Central memory CD4-positive, alpha-beta T cell (primary cell): ENCODE results near the gene POU2AF1.

Experiments
- DNase-seq: peaks from one replicate; pipeline ENCODE4 v3.0.0; 2022

Gene POU2AF1

DNA sequence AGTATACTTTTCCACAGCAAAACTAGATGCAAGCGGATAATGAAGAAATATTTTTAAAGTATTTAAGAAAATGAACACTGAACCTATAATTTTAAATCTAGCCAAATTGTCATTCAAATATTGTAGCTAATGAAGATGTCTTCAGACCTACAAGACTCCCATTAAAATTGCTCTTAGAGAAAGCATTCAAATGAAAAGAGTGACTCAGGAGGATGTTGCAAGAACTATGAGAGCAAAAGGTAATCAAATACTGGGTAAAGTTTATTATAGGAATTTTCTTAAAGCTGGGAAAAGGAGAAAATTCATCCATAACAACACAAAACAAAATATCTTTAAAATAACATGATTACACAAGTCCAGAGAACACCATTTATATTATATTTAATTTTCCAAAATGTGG lies 5.4 kb upstream of the POU2AF1 start:
- no peak for DNase-seq

DNA sequence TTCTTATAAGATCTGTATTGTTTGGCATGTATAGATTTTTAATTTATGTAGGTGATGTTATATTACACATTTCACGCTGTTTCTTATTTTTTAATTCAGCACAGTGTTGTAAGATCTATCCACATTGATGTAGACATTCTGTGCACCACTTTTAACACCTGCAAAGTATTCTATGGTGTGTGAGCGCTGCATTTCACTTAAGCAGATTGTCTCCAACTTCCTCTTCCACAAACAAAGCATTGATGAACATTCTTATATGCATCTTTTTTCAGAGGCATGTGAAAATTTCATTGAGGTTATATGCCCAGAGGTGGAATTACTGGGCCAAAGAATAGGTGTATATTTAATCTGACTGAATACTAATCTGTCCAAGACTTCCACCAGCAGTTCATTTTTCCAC lies 3.4 kb upstream of the POU2AF1 start:
- DNase-seq = no peak

DNA sequence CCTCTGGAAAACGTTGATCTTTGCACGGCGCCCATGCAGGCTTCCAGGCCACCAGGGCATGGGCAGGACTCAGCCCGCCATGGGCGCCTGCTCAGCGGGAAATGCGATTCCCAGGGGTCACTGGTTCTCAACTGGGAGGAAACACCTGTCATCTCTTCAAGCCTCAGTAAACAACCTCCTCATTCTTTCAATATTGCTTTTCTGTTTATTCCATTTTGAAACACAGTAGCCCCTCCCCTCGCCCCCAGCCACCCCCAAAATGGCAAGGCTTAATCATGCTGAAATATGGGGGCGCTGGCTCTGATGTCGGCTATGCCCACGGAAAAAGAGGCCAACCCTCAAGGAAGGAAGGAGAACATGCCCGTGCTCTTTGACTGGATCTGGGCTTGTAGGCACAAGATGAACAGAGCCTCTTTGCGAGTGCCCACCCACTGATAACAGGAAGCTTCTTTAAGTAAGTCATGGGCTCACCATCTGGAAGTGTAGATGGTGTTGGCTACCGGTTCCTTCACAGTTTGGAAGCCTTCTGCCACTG lies 594 bp upstream of the POU2AF1 start:
- DNase-seq = no peak

DNA sequence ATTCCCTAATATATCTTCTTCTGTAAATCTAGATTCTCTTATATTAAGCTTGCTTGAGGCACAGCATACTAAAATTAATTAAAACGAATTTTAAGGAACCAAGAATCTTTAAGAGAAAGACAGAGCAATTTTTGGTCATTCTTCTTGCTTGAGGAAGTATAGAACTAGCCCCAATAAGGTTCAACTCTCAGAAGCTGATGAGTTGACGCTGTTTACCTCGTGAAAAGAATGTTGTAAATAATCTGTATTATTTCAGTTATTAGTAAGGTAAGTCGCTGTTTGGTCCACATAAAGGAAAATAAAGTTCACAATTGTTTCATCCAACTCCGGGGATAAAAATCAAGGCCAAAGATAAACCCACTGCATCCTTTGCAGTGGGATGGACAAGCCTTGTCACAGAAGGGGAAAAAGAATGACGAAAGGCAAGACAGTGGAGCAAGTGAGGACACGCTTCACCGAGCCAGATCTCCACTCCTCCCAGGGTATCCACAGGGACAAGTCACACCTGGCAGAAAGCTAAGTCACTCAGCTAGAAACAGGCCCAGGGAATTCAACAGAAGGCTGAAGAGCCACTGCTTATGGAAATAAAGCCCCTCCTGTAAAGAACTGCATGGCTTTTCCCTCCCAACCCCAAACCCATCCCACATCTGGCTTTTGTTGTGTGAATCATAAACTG lies 752 bp downstream of the POU2AF1 start:
- DNase-seq = no peak

DNA sequence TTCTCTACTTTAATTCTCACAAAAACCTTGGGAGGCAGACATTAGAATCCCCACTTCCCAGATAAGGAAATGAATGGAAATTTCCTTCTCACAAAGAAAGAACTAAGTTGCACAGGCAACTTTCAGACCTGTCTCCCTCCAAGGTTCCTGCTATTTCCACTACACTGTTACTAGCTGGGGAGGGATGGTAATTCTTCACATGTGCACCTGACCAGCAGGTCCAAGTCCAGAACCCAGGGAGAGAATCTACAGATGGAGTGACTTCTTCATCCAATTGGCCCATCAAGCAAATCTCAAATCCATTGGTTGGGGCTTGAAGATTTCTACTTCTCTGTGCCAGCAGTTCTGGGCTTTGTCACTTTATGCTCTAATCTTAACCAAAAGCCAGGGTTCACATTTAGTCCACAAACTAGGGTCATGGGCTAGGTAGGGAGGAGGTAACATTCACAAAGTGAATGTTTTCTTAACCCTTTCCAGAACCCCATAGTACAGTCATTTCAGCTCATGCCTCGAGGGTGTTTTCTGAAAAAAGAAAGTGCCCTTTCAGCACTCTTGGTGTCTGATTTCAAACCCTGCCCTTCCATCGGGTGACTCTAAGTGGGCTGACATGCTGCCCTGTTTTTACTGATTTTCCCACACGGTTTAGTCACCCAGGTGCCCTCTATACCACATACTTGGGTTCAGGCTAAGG lies 2.7 kb downstream of the POU2AF1 start:
- DNase-seq = no peak

DNA sequence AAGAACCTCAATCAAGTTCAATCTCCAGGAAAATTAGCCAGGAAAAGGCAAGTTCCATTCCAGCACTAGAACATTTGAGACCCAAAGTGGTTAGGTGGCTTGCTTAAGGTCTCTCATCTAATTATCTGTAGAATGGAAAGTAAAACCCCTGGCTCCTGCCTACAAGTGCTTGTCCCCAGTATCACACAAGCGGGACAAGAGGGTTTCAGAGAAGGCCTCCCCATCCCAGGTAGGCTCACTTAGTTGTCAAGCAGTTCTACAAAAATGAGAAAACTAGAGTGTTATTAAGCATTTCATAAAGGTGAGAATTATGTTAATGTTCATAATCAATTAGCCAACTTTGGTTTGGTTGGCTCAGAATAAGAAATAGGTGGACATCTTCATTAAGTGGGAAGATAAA lies 5.5 kb downstream of the POU2AF1 start:
- no peak for DNase-seq

DNA sequence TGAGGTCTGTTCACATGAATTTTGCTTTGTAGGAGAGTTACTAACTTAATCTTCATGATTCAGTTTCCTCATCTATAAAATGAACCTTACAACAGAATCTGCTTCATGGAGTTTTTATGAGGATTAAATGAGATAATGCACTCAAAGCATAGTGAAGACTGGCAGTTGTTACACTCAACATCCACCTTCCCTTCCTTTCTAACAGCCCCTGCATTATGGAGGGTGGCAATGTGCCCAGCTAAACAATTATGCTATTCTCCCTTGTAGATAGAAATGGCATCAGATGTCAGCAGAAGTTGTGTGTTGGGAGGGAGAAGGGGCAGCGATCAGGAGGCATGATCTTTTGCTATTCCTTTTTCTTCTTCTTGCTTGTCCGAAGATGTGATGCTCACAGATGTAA lies 6.5 kb downstream of the POU2AF1 start:
- DNase-seq = no peak

DNA sequence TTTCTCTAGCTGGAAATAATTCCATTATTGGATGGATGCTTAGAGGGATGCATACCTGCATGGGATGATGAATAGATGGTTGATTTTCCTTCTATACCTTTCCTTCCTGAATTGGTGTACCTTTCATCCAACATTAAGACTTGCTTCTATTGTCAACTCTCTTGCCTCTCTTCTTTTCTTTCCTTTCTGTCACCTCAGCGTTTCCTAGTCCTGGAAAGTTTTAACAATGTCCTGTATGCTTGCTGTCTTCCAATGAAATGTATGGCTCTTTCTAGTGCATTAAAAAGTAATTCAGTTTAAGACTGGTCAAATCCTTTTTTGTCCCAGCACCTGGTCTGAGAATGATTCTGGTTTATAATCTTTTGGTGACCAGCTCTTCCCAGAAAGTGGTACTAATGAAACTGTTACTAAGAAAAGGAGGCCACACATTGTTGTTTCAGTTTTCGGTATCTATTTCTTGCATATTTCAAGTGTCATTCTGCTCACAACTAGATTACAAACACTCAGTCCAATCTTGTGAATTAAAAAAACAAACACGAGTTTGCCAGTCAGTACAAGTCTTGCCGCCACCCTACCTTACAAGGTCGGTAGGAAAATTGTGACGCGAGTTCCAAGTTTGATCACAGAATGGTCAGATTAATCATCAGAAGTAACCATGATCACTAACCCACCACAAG lies 8.0 kb downstream of the POU2AF1 start:
- no peak for DNase-seq

DNA sequence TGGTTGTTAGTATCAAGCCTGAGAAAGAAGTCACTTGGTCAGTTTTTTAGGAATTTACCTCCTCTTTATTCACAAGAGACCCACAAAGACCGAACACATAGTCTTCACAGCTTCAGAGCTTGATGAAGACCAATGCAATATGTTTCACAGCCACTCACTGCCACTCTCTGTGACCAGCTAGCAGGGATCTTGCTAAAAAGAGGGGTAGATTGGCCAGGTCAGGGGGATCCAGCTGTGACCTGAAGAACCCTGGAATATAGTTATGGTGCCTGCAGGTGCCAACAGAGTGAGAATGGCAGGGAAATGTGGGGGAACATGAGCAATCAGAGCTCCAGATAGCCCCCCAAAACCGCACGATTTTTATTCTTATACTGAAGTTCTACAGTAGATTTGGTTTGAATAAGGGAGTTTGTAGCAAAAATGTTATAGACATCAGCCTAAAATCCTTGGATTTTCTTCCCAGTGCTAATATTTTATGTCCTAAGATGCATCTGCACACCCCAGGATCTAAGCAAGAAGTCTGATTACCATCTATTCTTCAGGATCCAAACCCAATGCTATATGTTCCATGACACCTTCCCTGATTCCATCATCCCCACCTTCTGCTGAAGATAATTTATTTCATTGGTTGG lies 8.7 kb downstream of the POU2AF1 start:
- no peak for DNase-seq

DNA sequence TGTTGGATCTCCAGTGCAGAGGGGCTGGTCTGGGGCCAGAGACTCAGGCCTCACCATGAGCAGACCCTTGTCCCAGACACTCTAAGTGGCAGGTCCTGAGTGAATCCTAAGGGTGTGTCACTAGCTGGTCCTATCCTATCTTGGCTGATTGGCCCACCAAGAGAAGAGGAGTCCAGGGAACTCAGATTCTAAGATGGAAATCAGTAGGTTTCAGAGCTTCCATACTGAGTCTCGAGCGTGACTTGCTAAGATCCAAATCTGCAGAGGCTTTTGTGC lies 10.9 kb downstream of the POU2AF1 start:
- no peak for DNase-seq

DNA sequence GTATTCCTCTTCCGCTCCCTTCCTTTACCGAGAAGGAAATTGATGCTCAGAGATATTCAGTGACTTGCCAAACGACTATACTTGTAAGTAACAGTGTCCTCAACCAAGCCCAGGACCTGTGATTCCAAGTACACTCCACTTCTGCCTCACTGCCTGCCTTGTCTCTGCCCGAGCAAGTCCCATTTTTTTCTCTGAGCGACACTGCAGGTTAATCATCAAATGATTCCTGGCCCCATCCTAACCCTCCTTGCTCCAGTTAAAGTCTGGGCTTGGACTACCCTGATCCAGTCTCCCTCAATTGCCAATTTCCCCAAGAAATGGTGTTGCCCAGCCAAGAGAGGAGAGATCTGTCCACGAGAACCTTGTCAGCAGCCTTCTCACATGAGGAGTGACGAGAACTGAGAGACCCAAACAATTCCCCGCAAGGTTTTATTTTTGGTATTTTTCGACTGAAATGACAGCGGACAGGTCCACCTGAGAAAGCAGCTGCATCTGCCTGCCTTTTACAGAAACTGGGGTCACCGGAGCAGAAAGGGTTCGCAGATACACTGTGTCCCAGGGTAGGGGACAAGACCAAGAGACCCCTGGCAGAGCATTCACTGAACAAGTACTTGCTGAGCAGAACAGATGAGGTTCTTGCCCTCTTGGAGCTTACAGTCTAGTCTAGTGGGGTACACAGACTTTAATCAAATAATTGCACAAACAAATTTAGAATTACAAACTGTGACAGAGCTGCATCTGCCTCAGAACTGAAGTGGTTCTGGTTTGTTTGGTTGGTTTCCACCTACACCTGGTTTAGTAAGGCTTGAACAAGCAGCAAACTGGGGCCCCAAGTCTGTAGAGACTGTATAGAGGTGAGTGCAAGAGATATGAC lies 11.4 kb downstream of the POU2AF1 start:
- DNase-seq = no peak

DNA sequence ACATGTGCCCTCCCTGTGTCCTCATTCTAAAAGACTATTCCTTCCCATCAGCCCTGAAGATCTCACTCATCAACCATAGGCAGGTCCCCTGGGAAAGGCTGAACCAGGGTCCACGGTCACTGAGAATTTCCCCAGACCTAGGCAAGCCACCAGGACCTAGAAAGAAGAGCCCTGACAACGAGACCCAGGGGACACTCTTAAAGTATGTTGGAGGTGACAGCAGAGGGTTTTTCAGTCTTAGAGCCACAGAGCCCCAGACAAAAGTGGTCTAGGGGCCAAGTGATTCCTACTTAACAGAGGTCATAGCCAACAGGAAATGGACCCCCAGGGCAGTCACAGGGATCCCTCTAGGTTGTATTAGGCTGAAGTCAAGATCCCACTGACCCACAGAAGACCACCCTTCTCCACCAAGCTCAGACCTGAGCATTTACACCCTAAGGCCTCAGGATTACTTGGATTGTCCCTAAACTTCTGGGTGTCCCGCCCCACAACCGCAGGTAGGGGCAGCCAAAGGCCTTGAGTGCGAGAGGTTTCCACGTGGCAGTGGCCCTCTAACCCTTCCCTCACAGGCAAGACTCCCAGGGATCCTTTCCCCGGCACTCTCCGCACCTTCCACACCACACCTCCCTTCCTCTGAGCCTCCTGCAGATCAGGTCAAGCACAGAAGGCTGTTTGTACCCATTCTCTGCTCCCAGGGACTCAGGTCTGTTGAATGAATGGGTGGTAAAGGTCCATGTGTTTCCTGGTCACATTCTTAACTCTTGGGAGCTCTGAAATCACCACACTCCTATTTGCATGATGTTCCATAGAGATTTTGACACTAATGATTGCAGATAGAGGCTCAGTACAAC lies 12.3 kb downstream of the POU2AF1 start:
- no peak for DNase-seq

DNA sequence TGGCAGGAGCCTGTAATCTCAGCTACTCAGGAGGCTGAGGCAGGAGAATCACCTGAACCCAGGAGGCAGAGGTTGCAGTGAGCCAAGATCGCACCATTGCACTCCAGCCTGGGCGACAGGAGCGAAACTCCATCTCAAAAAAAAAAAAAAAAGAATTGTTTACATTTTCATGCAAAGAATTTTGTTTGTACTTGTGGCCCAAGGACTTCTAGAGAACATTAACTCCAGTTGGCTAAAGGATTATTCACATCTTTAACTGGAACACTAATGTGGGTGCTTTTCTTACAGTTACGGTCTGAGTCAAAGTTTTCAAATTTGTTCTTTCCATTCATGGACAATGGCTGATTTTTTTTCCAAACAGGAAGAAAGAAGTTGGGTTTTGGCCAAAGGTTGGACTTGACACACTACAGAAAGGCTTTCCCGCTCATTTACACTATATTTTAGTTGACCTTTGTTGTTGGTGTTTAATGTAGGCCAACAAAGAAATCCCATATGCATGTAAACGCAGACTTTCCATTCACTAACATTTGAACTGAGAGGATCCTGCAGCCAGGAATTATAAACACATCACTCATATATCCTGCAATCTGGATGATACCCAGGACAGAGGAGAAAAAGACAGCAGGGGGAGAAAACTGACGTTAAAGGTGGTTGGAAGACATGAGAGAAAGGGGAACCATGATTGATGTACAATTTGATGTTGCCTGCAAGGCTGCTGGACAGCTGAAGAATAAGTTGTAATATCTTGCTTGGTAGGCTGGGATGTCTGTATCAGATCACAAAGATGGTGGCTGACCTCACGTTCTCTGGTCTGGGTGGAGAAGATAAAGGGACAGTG lies 13.1 kb downstream of the POU2AF1 start:
- DNase-seq = no peak

DNA sequence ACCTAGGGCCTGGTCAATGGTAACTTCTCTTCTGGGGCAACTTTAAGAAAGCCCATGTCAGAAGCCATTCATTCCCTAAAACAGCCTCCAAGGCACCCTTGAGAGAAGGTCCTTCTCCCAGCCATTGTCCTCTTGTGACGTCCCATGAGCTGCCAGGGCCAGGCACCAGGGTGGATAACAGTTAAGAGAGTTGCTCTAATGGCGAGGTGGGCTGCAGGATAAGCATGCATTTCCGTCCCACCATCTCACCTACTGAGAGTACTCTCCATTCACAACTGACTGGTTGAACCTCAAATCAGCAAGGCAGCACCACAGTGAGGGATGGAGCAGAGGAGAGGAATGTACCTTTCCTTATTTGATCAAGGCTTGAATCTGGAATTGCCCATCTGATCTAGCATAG lies 14.6 kb downstream of the POU2AF1 start:
- no peak for DNase-seq

DNA sequence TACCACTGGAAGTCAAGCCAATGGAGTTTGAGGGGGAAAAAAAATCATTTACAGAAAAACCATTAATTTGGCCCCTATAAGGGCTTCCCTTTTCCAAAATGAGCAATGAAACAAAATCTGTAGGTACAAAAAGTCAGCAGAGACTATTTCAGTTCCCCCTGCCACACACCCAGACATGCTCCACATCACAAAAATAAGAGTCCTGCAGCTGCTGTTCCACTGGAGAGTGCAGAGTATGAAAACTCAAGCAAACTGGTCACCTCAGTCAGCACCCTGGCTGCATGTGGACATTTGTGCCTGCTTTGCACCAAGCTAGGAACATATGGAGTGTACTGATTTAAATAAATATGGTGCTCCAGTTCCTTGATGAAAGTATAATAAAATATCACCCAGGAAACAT lies 15.1 kb downstream of the POU2AF1 start:
- DNase-seq = no peak

DNA sequence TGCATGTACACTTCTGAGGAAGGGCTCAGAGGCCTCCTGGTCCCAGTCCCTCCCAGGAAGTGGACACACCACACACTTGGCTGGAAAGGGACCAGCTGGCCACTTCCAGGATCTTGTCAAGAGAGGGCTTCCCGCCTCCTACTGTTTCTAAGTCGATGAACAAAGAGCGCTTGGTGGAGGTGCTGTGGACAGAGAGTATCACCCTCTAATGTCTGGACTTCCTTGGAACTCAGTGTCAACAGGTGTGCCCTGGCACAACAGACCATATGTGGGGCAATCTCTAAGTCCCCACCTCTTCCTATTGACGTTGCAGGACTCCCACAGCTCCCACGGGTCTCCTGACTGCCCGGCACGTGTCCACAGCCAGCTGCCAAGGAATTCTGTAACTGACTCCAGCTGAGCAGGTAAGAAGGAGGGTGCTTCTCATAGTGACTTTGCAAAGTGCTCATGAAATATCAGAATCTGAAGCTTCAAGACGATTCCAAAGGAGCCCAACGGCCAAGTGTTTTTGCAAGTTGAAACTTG lies 16.1 kb downstream of the POU2AF1 start:
- DNase-seq = no peak

DNA sequence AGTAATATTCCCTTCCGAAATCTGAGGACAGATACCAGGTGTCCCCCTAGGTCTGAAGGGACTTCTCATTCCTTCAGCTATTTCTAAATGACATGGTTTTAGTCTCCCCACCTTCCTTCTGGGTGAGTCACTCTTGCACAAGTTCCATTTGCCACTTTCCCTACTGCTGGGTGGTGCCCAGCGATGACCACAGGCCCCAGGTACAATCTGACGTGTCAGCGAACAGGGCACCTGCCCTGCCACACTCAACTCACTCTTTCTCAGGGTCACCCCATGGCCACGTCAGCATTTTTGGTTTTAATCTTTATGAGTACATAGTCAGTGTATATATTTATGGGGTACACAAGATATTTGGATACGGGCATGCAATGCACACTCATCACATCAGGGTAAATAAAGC lies 17.2 kb downstream of the POU2AF1 start:
- DNase-seq = no peak

DNA sequence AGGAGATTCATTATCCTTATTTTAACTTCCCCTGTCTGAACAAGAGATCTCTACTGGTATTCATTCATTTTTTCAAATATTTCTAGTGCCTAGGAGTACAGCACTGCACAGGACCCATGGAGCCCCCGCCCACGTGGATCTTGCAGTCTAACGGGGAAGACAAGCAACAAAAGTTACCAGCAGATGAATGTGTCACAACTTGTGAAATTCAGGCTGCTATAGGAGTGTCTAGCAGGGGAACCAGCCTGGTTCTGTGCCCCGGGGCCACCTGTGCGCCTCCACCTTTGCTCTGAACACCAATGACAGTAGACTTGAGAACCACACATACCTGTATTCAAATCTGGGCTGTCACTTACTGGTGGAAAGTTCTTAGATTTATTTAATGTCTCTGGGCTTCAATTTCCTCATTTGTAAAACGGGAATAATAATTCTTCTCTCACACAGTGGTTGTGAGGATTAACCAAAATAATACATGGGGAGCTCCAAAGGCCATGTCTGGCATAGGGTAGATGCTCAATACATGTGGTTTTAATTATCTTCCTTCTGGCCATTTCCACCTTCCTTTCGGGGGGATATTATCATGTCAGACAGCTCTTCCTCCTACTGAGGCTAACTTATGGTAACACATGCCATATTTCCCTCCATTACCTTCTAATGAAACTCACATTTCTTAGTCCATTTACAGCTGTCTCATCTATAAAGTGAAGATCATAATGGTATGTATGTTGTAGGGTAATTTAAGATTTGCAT lies 17.8 kb downstream of the POU2AF1 start:
- DNase-seq = no peak

DNA sequence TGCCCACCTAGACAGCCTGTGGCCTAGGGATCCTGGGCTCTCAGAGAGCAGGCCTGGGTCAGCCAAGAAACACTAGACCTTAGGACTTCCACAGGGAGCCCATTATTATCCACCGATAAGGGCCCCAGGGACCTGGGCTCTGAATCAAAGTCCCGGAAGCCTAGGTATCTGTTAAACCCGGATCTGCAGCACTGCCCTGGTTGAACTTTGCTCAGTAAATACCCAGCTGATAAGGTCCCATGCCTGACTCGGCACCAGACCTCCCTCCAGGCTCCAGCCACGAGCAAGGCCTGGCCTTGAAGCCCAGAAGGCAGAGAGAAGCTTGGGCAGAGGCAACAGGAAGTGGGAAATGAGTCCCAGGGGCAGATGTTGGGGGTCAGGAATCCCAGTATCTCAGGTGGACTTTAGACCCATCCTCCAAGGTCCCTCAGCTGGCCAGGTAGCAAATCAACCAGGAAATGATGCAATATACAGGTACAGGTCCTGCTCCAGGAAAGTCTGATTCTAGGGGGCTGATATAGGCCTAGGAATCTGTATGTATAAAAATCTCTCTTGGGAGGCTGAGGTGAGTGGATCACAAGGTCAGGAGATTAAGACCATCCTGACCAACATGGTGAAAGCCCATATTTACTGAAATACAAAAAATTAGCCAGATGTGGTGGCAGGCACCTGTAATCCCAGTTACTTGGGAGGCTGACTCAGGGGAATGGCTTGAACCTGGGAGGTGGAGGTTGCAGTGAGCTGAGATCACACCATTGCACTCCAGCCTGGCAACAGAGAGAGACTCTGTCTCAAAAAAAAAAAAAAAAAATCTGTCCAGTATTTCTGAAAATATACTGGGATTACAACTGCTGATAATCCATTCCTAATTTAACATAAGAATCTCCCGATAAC lies 18.7 kb downstream of the POU2AF1 start:
- no peak for DNase-seq
